H1 (cell line): Measurements from ENCODE around the gene NOC3L. TPM values are rescaled to one million over a fixed set of nuclear protein-coding genes. Genes with fewer than 3 reads are reported as not detected.

Source experiments
- BACH1 ChIP-seq: IDR thresholded peaks from 2 replicates; pipeline ENCODE4 v1.6.1; 2012; ENCODE audit warnings: low read length, improper control_type of control experiment
- BCL11A ChIP-seq, 2 experiments: IDR thresholded peaks; one replicate each; pipeline ENCODE4 v1.6.1; 2011; ENCODE audit warnings: low read depth in 2 of 2, low read length in 2 of 2, mild to moderate bottlenecking in 2 of 2
- HDAC6 ChIP-seq: IDR thresholded peaks from one replicate; pipeline ENCODE4 v1.7.1; 2012; ENCODE audit warnings: low read depth, mild to moderate bottlenecking, inconsistent platforms, low read length, moderate library complexity
- KDM4A ChIP-seq: IDR thresholded peaks from one replicate; pipeline ENCODE4 v1.7.1; 2012; ENCODE audit warnings: low read depth, mild to moderate bottlenecking, moderate library complexity, low read length, inconsistent platforms; ENCODE audit not compliant: severe bottlenecking
- SAP30 ChIP-seq: fragments of 300-600 bp; sonication (generic); IDR thresholded peaks from 2 replicates; pipeline ENCODE4 v1.7.1; 2012; ENCODE audit warnings: low read length, moderate library complexity, mild to moderate bottlenecking, inconsistent platforms; ENCODE audit not compliant: insufficient read depth, insufficient replicate concordance
- TCF12 ChIP-seq: IDR thresholded peaks from 2 replicates; pipeline ENCODE4 v1.6.1; 2011; ENCODE audit warnings: low read depth, mild to moderate bottlenecking, low read length
- TEAD4 ChIP-seq: IDR thresholded peaks from 2 replicates; pipeline ENCODE4 v1.6.1; 2012; ENCODE audit warnings: low read depth, low read length, inconsistent platforms, mixed read lengths
- polyA plus RNA-seq, 7 experiments: library from polyadenylated mRNA; depleted of rRNA in 3 of 7; stranded (reverse) in 5 of 7; unstranded in 2 of 7; fragments of >200 nt in 5 of 7; fragments of 200-250 nt in 2 of 7; gene quantifications; 1 replicate in 5 of 7; 2 replicates in 1 of 7; 4 replicates in 1 of 7; pipeline versions ENCODE4 v1.2.1 to v1.2.3, GENCODE V29; 2011 to 2013; ENCODE audit warnings: missing spikeins in 2 of 7, mixed read lengths in 2 of 7
- total RNA-seq: library from RNA; stranded (reverse); fragmentation: NEBNext Ultra II Directional; extraction: Animal tissue kit (Norgen Biotek cat#: 25700); gene quantifications from 2 replicates; pipeline ENCODE4 v1.2.1, GENCODE V29; 2021

Gene NOC3L
- total and polyA plus RNA-seq, 2 of the 8 experiments (the other 6 are each of a cell fraction or from before 2014, with no cell fraction given): 7.1 to 39.1 TPM

GRCh38 chr10:94307046-94307615 lies 55.6 kb downstream of the NOC3L start (continued):
- TF ChIP-seq TEAD4: no peak
- TF ChIP-seq KDM4A: no peak
- TF ChIP-seq SAP30: no peak
- no peak for TF ChIP-seq BCL11A (IDR thresholded peaks at IDR 0.05; ENCODE audit: low read depth in 2 of 2, low read length in 2 of 2)
- no peak for TF ChIP-seq BACH1
- TF ChIP-seq HDAC6: no peak
- TF ChIP-seq TCF12: no peak
